Activated T-helper 1 cell treated with anti-CD3 and anti-CD28 coated beads, Interleukin-2, amount 50 U/mL, for 16 hours (primary cell): ENCODE measurements around the gene GAB2.
"Not testable (repeated sequence)": the region's sequence is repeated elsewhere in the genome, so short reads cannot be mapped to it uniquely, and the experiment has no call there.

Experiments used
- DNase-seq, 2 donors: peaks; one replicate each; pipeline ENCODE4 v3.0.0-alpha.2; 2020; ENCODE audit warnings: low read depth in 1 of 2, low spot score in 1 of 2

The GAB2 gene

DNA sequence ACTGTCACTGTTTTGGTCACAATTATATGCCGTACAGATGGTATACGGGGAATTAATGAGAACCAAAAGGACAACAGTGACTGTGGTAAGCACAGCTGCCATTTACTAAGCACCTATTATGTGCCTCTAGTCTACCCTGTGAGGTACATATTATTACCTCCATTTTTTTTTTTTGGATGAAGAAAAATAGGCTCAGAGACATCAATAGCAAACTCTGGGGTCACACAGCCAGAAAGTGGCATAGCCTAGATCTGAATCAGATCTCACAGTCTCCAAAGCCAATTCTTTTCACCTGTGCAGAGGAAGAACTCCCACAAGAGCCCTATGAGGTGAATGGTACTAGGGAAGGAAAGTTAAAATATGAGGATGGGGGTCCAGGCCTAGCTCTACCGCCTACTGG, 160.0 kb downstream of the GAB2 start:
- DNase-seq: no peak

DNA sequence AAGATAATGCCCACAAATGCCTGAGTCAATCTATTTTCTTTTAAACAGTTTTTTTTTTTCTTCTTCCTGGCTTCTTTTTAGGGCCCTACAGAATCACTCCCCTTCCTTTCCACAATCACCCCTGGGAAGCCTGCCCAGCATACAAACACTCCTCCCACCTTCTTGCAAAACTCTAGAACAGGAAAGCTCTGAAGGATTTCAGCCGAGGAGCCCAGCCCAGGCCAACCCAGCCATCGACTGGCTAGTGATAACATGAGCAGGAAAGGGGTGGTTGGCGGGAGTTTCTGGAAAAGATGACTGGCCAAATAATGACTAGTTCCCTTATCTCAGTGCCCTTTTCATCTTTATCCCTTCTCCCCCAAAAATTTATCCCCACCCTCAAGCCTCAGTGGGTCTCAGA, 160.7 kb downstream of the GAB2 start:
- no peak for DNase-seq

DNA sequence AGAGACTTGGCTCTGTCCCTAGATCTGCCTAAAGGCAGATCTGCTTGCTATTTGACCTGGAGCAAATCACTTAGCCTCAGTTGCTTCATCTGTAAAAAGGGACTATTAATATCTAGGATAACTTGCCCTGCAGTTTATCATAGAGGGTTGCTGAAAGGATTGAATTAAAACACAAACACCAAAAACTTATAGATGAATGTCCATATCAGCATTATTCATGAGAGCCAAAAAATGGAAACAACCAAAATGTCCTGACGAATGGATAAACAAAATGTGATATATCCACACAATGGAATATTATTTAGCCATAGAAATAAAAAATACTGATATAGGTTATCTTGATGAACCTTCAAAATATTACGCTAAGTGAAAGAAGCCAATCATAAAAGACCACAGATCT, 161.7 kb downstream of the GAB2 start:
- DNase-seq: no peak

DNA sequence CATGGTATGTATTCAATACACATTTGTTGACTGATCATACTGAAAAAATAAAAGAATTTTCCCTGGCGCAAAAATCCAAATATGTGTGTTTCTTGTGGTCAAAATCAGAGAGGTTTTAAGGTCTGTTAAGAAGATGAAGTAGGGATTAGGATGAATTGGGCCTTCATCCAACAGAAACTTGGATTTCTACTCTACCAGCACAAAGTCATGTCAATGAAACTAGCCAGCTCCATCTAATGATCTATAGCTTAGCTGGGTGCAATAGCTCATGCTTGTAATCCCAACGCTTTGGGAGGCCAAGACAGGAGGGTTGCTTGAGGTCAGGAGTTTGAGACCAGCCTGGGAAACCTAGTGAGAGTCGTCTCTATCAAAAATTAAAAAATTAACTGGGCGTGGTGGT, 163.4 kb downstream of the GAB2 start:
- no peak for DNase-seq

DNA sequence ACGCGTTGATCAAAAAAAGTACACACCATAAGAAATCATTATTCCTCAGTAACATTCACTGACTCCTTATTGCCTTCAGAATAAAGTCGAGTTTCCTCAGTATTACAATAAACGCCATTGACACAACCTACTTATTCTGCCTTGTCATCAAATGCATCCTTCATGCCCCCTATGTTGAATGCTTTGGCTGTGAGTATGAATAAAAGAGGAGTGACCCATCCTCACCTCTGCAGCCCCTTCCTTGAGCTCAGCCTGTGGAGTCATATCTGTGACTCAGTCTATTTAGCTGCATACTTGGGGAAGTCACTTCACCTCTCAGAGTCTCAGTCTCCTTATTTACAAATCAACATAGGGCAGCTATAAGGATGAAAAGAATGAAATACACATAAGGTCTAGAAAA, 163.8 kb downstream of the GAB2 start:
- DNase-seq: no peak

DNA sequence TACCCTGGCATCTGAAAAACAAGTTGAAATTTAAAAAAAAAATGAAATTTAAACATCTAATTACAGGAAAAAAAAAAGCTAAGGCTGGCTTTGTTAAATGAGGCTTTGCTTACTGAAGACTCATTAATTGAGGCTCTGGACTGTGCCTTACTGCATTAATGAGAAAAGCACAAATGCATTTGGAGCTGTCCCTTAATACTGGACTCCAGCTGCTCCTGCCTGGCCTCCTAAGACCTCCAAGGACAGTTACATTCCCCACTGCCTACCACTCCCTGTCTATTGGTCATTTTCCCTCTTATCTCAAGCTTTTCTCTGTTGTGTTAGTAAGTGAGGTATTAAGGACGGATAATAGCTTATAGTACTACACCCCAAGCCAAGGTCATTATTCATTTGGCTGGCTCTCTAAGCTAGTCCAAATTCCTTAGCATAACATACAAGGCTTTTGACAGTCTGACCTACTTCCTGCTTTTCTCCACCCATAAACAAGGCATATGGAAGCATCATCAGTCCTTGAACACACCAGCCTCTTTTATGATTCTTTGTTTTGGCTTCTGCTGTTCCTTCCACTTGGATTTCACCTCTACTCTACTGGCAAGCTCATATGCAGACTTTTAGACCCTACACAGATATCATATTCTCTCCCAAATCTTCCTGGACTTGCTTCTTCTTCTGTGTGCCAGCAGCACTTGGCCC, 166.4 kb downstream of the GAB2 start:
- DNase-seq: no peak

DNA sequence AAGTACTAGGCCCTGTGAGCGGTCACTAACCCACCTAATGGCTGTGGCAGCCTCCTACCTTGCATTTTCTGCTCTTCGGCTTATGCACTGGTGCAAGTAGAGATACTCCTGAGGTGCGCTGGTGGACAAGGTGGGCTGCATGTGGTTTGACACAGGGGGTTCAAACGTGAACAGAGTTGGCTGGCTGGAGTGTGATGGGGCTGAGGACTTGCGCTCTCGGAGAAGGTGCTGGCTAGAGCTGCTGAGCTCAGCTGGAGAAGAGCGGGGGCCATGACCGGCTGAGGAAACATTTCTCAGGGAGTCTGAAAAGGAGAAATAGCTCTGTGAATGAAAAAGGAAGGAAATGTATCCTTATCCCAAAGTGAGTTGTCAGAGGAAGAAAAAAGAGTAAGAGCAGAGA, 167.5 kb downstream of the GAB2 start:
- DNase-seq: no peak

DNA sequence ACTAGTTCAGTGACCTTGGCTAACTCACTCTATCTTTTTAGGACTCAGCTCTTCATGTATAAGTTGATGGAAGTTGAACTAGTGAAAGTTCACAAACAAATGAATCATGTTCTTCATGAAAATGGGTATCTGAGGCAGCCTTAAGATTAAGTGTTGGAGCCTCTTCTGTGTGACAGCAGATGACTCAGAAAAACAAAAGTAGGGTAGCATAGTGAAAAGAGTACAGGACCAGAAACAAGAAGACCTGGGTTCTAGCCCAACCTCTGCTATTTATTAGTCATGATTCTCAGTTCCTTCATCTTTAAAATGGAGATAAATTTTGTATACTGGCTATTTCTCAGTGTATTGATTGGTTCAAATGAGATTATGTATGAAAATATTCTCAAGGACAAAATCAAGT, 168.7 kb downstream of the GAB2 start:
- no peak for DNase-seq

DNA sequence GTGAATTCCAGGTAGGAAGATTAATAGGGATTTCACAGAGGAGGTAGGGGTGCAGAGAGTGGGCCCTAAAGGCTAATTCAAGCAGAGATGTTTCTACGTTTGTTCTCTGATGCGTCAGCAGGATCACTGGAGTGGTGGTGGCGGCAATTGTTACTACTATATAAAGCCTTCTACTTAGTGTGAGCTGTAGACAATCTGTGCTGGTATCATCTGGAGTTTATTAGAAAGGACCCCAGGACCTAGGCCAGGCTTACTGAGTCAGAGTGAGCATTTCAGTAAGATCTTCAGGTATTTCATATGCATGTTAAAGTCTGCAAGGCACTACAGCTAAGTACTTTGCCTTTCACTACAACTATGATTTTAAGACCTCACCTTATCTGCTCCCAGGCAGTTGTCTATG, 169.4 kb downstream of the GAB2 start:
- no peak for DNase-seq

DNA sequence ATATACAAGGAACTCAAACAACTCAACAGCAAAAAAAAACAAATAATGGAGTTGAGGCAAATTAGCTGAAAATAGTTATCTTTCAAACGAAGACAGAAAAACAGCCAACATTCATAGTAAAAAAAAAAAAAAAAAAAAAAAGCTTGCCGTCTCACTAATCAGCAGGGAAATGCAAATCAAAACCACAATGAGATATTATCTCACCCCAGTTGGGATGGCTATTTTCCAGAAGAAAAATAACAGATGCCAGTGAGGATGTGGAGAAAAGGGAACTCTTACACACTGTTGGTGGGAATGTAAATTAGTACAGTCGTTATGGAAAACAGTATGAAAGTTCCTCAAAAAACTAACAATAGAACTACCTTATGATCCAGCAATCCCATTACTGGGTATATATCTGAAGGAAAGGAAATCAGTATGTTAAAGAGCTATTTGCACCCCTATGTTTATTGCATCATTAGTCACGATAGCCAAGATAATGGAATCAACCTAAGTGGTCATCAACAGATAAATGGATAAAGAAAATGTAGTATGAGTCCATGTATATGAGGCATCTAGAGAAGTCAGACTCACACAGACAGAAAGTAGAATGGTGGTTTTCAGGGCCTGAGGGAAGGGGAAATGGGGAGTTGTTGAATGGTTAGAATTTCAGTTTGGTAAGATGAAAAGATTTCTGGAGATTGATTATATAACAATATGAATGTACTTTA, 172.9 kb downstream of the GAB2 start:
- DNase-seq: no peak

DNA sequence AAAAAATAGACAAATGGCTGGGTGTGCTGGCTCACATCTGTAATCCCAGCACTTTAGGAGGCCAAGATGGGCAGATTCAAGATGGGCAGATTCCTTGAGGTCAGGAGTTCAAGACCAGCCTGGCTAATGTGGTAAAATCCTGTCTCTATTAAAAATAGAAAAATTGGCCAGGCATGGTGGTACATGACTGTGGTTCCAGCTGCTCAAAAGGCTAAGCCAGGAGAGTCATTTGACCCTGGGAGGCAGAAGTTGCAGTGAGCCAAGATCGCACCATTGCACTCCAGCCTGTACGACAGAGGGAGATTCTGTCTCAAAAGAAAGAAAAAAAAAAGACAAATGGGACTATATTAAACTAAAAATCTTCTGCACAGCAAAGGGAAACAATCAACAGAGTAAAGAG, 173.5 kb downstream of the GAB2 start:
- no peak for DNase-seq

DNA sequence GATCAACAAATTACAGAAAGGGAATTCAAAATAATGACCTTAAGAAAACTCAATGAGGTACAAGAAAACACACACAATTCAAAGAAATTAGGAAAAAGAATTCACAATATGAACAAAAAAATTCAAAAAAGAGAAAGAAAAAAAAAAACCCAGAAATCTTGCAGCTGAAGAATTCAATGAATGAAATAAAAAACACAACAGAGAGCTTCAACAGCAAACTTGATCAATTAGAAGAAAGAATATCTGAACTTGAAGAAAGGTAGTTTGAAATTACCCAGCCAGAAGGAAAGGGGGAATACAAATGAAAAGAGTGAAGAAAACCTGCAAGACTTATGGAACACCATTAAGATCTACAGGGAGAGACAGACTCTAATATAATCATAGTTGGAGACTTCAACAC, 176.1 kb downstream of the GAB2 start:
- no peak for DNase-seq

DNA sequence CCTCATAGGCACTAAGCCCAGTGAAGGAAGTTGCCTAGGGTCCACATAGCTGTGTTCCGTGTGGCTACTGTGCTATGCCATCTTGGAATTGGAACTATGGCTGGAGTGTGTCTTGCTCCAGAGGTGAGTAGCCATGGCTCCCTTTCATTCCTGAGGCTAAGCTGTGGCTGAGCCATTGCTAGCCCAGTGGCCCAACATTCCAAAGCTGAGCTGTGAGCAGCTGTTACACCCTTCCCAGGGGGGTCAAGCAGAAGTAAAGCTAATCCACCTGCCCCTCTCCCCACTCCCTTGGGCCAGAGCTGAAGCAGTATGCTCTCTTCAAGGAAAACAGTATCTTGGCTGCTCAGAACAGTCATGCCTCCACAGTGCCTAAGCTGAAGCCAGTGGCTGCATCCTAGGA, 177.8 kb downstream of the GAB2 start:
- DNase-seq: no peak

DNA sequence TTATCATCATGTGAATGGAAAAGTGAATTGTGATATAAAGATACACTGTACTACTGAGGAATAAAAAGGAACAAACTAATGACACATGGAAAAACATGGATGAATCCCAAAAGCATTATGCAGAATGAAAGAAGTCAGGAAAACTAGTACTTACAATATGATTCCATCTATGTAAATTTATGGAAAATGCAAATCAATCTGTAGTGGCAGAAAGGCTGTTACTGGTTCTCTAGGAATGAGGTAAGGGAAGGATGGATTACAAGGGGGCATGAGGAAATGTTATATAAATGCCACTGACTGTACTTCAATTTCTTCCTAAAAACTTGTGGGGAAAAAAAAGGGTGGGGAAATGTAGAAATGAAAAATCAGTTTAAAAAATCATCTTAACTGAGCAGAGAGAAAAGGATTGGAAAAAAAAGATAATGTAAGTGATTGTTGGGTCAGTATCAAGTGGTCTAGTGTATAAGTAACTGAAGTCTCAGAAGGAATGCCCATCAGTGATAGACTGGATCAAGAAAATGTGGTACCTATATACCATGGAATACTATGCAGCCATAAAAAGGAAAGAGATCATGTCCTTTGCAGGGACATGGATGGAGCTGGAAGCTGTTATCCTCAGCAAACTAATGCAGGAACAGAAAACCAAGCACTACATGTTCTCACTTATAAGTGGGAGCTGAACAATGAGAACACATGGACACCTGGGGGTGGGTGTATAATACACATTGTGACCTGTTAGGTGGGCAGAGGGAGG, 180.2 kb downstream of the GAB2 start:
- DNase-seq: no peak

DNA sequence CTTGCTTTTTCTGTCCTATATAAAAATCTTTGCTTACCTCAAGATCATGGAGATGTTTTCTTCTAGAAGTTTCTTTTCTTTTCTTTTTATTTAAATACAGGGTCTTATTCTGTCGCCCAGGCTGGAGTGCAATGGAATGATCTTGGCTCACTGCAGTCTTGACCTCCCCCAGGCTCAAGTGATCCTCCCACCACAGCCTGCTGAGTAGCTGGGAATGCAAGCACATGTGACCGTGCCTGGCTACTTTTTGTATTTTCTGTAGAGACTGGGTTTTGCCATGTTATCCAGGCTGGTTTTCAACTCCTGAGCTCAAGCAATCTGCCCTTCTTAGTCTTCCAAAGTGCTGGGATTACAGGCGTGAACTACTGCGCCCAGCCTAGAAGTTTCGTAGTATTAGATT, 183.6 kb downstream of the GAB2 start:
- DNase-seq: no peak

DNA sequence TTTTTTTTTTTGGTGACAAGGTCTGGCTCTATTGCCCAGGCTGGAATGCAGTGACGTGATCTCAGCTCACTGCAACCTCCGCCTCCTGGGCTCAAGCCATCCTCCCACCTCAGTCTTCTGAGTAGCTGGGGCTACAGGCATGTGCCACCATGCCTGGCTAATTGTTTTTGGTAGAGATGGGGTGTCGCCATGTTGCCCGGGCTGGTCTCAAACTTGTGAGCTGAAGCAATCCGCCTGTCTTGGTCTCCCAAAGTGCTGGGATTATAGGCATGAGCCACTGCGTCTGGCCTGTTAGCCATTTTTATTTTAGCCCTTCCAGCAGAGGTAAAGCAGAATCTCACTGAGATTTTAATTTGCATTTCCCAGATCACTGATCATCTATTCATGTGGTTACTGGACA, 184.6 kb downstream of the GAB2 start:
- DNase-seq: not testable (repeated sequence)

DNA sequence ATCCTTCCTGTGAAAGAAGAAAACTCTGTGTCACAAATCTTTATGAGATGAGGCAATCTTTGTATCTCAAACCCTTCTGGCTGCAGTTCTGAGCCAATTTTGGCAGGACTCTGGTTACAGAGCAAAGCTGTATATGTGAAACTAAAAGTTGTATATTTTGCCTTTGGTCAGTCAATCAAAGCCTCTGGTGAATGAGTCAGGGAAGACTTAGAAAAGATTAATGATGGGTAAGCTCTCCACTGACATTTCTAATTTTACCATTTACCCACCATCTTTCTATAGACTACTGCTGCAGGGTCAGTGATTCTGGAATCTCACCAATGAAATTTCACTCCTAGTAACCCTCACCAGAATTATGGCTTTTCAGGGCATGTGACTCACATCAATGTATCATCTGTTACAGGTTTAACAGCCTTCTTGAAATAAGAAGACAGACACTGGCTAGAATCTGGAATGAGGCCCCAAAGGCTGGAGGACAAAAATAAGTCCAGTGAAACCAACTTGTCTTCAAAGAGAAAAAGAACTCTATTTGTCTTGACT, 185.6 kb downstream of the GAB2 start:
- no peak for DNase-seq

DNA sequence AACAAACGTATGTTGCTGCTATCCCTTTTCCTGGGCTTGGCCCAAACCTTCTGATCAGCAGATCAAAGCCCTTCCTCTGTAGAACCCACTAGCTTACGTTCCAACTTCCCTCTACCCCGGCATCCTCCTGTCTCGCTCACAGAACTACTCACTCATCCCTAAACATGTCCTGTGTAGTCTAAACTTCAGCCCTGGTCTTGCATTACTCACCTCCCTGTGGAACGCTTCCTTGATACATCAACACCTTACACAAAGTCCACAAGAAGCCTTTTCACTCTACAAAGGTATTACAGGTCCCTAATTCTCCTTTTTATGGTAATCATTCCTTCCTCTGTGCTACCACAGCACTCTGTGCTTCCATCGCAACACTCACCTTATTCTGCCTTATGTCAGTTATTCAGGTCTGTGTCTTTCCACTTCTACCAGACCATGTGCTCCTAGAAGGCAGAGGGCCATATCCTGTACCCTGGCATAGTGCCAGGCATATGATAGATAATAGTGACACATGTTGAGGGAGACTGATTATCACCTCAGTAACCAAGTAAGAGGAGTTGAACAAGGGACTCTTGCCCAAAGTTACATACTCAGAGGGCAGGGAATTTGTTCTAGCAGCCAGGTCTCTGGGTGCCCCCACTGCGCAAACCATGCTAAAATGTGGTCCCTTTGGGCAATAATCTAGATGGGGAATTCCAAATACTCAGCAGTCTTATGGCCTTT, 187.3 kb downstream of the GAB2 start:
- no peak for DNase-seq

DNA sequence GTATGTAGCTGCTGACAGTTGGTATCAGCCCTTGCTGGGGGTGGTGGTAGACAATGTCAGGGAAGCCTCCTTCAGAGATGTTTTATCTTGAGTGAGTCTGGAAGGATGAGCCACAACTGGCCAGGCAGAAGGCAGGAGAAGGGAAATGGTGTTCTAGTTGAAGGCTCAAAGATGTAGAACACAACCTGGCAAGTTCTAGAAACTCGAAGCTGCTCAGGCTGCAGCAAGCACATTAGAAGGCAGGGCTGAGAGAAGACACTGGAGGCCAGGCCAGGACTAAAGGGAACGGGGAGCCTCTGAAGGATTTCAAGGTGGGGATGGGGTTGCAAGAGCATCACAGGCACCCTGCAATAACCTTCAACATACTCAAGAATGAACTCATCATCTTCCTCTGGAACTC, 188.5 kb downstream of the GAB2 start:
- no peak for DNase-seq

DNA sequence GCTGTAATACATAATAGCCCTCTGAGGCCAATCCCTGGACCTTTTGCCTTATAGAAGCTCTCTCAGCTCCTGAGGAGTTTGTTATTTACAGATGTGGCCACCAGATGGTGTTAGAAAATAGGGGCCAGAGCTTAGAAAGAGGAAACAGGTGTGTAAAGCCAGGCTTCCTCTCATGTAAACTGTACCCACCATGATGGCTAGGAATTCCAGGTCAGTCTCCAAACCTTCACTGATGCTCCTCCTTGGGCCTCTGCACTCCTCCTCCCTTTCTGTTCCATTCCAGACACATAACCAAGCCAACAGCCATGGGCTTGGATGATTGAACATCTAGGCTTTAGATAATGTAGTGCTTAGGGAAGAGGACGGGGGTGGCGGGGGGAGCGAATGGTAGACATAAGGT, 189.2 kb downstream of the GAB2 start:
- DNase-seq: no peak

DNA sequence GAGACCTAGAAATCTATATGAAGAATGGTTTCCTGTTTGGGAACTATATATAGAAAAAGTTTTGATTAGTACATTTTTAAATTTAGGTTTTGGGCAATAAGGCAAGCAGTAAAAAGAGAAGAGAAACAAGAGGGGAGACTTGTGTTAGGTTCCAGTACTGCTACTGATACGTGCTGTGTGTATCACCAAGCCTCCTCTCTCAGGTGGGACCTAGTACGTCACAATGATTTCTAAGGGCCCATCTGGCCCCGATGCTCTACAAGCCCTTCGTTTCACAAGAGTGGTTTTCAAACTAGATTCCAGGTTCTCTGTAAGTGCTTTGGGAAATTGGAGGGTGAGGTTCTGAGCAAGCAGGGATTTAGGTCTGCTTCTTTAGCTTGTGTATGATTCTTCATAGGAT, 189.7 kb downstream of the GAB2 start:
- no peak for DNase-seq
